GM12878 (cell line): Measurements from ENCODE around the gene LPIN3. TPM values are rescaled to one million over a fixed set of nuclear protein-coding genes. Genes with fewer than 3 reads are reported as not detected.

Source experiments
- CHD1 ChIP-seq: IDR thresholded peaks from 2 replicates; pipeline ENCODE4 v1.6.1; 2012; ENCODE audit warnings: low read depth, low read length, improper control_type of control experiment
- EP300 ChIP-seq, 2 experiments: fragments of 150-350 bp in 1 of 2; IDR thresholded peaks; 2 replicates each; pipeline ENCODE4 v1.6.1; 2011 to 2012; ENCODE audit warnings: low read depth in 2 of 2, low read length in 2 of 2, borderline replicate concordance in 1 of 2, improper control_type of control experiment in 1 of 2, inconsistent platforms in 1 of 2; ENCODE audit not compliant: control insufficient read depth in 1 of 2
- MTA2 ChIP-seq: fragments of 450-650 bp; IDR thresholded peaks from 2 replicates; pipeline ENCODE4 v1.6.1; 2016; ENCODE audit warnings: low read depth, mild to moderate bottlenecking, moderate library complexity
- RBBP5 ChIP-seq: fragments of 200-600 bp; sonication (generic); conservative IDR thresholded peaks from 2 replicates; pipeline ENCODE4 v1.6.1; 2016
- SREBF1 ChIP-seq: IDR thresholded peaks from 2 replicates; pipeline ENCODE4 v1.6.1; 2012; ENCODE audit warnings: mild to moderate bottlenecking, low read length
- TBL1XR1 ChIP-seq: IDR thresholded peaks from 2 replicates; pipeline ENCODE4 v1.6.1; 2012; ENCODE audit warnings: low read depth, low read length, improper control_type of control experiment
- polyA plus RNA-seq, 11 experiments: library from polyadenylated mRNA; depleted of rRNA in 4 of 11; unstranded in 6 of 11; stranded (reverse) in 5 of 11; fragments of >200 nt; fragmentation: Nextera tagmentation in 4 of 11; fragmentation: Illumina TruSeq in 1 of 11; extraction: Ambion mirVana in 4 of 11; extraction: Trizol in 1 of 11; gene quantifications; 1 replicate in 1 of 11; 2 replicates in 10 of 11; pipeline versions ENCODE4 v1.2.1 to v1.2.3, GENCODE V29; 2011 to 2016; ENCODE audit warnings: inconsistent platforms in 2 of 11, missing spikeins in 2 of 11, low read depth in 1 of 11
- total RNA-seq, 4 experiments: library from RNA; depleted of rRNA in 3 of 4; stranded (reverse); fragments of >200 nt in 3 of 4; fragmentation: Illumina TruSeq in 1 of 4; extraction: Trizol in 1 of 4; gene quantifications; 2 replicates each; pipeline versions ENCODE4 v1.2.1 to v1.2.3, GENCODE V29; 2013 to 2021
- TF ChIP-seq, protein P1 (sequence below): IDR thresholded peaks from 2 replicates; pipeline ENCODE4 v1.6.1; 2011; ENCODE audit warnings: borderline replicate concordance, low read depth, mild to moderate bottlenecking, moderate library complexity, low read length; ENCODE audit not compliant: insufficient read depth, poor library complexity, severe bottlenecking
- TF ChIP-seq, protein P2 (sequence below): fragments of 450-650 bp; conservative IDR thresholded peaks from 2 replicates; pipeline ENCODE4 v1.6.1; 2017; ENCODE audit warnings: mild to moderate bottlenecking, moderate library complexity
- TF ChIP-seq, protein P3 (sequence below): IDR thresholded peaks from 2 replicates; pipeline ENCODE4 v1.6.1; 2011; ENCODE audit warnings: low read depth, low read length, improper control_type of control experiment, borderline replicate concordance
- TF ChIP-seq, protein P4 (sequence below): fragments of 450-650 bp; IDR thresholded peaks from 2 replicates; pipeline ENCODE4 v1.6.1; 2018; ENCODE audit warnings: borderline replicate concordance, mild to moderate bottlenecking; ENCODE audit not compliant: partially characterized antibody

The LPIN3 gene
- total and polyA plus RNA-seq, 10 of the 15 experiments (the other 5 are each of a cell fraction or from before 2014, with no cell fraction given), result 0.13 to 1.3 (median 0.51) TPM

DNA sequence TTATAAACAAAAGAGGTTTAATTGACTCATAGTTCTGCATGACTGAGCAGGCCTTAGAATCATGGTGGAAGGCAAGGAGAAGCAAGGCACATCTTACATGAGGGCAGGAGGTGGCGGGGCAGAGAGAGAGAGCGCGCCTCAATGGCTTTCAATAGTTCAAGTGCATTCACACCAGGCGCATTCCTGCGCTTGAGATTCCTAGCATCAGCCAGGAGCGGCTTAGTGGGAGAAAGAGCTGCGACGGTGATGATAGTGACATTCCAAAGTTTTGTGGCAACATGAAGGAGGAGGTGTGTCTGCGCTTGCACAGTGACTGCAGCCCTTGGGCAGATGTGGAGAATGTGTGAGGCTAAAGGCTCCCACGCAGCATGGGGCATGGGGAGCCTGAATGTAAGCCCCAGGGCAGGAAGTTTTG is 51.0 kb downstream of the LPIN3 start (continued):
- TF ChIP-seq, protein P1, sequence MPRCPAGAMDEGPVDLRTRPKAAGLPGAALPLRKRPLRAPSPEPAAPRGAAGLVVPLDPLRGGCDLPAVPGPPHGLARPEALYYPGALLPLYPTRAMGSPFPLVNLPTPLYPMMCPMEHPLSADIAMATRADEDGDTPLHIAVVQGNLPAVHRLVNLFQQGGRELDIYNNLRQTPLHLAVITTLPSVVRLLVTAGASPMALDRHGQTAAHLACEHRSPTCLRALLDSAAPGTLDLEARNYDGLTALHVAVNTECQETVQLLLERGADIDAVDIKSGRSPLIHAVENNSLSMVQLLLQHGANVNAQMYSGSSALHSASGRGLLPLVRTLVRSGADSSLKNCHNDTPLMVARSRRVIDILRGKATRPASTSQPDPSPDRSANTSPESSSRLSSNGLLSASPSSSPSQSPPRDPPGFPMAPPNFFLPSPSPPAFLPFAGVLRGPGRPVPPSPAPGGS, result no peak
- TF ChIP-seq CHD1 (no peak), TBL1XR1 (no peak), MTA2 (no peak), EP300 (IDR thresholded peaks at IDR 0.05; ENCODE audit: borderline replicate concordance in 1 of 2, control insufficient read depth in 1 of 2, low read depth in 2 of 2, low read length in 2 of 2) (no peak), RBBP5 (no peak), SREBF1 (no peak)
- TF ChIP-seq, protein P2, sequence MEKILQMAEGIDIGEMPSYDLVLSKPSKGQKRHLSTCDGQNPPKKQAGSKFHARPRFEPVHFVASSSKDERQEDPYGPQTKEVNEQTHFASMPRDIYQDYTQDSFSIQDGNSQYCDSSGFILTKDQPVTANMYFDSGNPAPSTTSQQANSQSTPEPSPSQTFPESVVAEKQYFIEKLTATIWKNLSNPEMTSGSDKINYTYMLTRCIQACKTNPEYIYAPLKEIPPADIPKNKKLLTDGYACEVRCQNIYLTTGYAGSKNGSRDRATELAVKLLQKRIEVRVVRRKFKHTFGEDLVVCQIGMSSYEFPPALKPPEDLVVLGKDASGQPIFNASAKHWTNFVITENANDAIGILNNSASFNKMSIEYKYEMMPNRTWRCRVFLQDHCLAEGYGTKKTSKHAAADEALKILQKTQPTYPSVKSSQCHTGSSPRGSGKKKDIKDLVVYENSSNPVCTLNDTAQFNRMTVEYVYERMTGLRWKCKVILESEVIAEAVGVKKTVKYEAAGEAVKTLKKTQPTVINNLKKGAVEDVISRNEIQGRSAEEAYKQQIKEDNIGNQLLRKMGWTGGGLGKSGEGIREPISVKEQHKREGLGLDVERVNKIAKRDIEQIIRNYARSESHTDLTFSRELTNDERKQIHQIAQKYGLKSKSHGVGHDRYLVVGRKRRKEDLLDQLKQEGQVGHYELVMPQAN, result no peak
- TF ChIP-seq, protein P3, sequence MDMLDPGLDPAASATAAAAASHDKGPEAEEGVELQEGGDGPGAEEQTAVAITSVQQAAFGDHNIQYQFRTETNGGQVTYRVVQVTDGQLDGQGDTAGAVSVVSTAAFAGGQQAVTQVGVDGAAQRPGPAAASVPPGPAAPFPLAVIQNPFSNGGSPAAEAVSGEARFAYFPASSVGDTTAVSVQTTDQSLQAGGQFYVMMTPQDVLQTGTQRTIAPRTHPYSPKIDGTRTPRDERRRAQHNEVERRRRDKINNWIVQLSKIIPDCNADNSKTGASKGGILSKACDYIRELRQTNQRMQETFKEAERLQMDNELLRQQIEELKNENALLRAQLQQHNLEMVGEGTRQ, result no peak
- TF ChIP-seq, protein P4, sequence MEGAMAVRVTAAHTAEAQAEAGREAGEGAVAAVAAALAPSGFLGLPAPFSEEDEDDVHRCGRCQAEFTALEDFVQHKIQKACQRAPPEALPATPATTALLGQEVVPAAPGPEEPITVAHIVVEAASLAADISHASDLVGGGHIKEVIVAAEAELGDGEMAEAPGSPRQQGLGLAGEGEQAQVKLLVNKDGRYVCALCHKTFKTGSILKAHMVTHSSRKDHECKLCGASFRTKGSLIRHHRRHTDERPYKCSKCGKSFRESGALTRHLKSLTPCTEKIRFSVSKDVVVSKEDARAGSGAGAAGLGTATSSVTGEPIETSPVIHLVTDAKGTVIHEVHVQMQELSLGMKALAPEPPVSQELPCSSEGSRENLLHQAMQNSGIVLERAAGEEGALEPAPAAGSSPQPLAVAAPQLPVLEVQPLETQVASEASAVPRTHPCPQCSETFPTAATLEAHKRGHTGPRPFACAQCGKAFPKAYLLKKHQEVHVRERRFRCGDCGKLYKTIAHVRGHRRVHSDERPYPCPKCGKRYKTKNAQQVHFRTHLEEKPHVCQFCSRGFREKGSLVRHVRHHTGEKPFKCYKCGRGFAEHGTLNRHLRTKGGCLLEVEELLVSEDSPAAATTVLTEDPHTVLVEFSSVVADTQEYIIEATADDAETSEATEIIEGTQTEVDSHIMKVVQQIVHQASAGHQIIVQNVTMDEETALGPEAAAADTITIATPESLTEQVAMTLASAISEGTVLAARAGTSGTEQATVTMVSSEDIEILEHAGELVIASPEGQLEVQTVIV, result no peak
